Erythroblast (primary cell): ENCODE data around the gene ARHGAP28.

ENCODE experiments used
- GATA1 ChIP-seq: IDR thresholded peaks from 2 replicates; pipeline ENCODE4 v1.6.1; 2011; ENCODE audit warnings: low read depth, mild to moderate bottlenecking, control low read depth, low read length, moderate library complexity
- POLR2A ChIP-seq: IDR thresholded peaks from 2 replicates; pipeline ENCODE4 v1.6.1; 2011; ENCODE audit warnings: mild to moderate bottlenecking, low read length

GRCh38 chr18:6940451-6940850, 210.9 kb downstream of the ARHGAP28 start:
- TF ChIP-seq POLR2A (no peak), GATA1 (no peak)
